HepG2 (cell line): ENCODE data around the gene FAM193A. TPM values are rescaled to one million over a fixed set of nuclear protein-coding genes. Genes with fewer than 3 reads are reported as not detected.
A peak's percentile ranks its signal among the peaks of the same experiment; 100 is the strongest.

Source experiments
- CREBL2 ChIP-seq: sonication (generic); formaldehyde crosslinking; IDR thresholded peaks from 2 replicates; pipeline ENCODE4 v1.8.1; 2023; ENCODE audit warnings: missing genetic modification reagents, mild to moderate bottlenecking, borderline replicate concordance
- ELK4 ChIP-seq: sonication (generic); formaldehyde crosslinking; IDR thresholded peaks from 2 replicates; pipeline ENCODE4 v1.9.0; 2021; ENCODE audit warnings: missing genetic modification reagents, borderline replicate concordance
- GATAD2A ChIP-seq: IDR thresholded peaks from 2 replicates; pipeline ENCODE4 v1.6.1; 2016
- RBAK ChIP-seq: sonication (generic); formaldehyde crosslinking; IDR thresholded peaks from 2 replicates; pipeline ENCODE4 v1.5.1; 2020; ENCODE audit warnings: mild to moderate bottlenecking, missing genetic modification reagents
- REPIN1 ChIP-seq: sonication (generic); formaldehyde crosslinking; IDR thresholded peaks from 2 replicates; pipeline ENCODE4 v1.8.0; 2022; ENCODE audit warnings: missing genetic modification reagents, low read depth, mild to moderate bottlenecking, borderline replicate concordance
- RFX5 ChIP-seq: IDR thresholded peaks from 2 replicates; pipeline ENCODE4 v1.6.1; 2011; ENCODE audit warnings: low read depth, low read length, improper control_type of control experiment
- ZNF18 ChIP-seq: sonication (generic); formaldehyde crosslinking; IDR thresholded peaks from 2 replicates; pipeline ENCODE4 v1.8.0; 2022; ENCODE audit warnings: mild to moderate bottlenecking, missing genetic modification reagents; ENCODE audit not compliant: insufficient replicate concordance
- ZNF281 ChIP-seq: sonication (generic); formaldehyde crosslinking; IDR thresholded peaks from 2 replicates; pipeline ENCODE4 v1.4.0; 2020; ENCODE audit warnings: missing genetic modification reagents, borderline replicate concordance
- ZNF605 ChIP-seq: sonication (generic); formaldehyde crosslinking; IDR thresholded peaks from 2 replicates; pipeline ENCODE4 v1.8.0; 2022; ENCODE audit warnings: mild to moderate bottlenecking, missing genetic modification reagents
- ZNF687 ChIP-seq: sonication (generic); formaldehyde crosslinking; IDR thresholded peaks from 2 replicates; pipeline ENCODE4 v1.5.1; 2020; ENCODE audit warnings: mild to moderate bottlenecking, missing genetic modification reagents, moderate library complexity
- polyA plus RNA-seq, 8 experiments: library from polyadenylated mRNA; depleted of rRNA in 3 of 8; stranded (reverse) in 7 of 8; unstranded in 1 of 8; fragments of >200 nt; fragmentation: Illumina TruSeq in 4 of 8; extraction: Trizol in 4 of 8; gene quantifications; 2 replicates each; pipeline versions ENCODE4 v1.2.1 to v1.2.3, GENCODE V29; 2011 to 2016; ENCODE audit warnings: low read depth in 4 of 8, missing spikeins in 1 of 8, mixed read lengths in 1 of 8; ENCODE audit not compliant: insufficient read depth in 1 of 8
- total RNA-seq, 5 experiments: library from RNA; depleted of rRNA; stranded (reverse); fragments of >200 nt; fragmentation: Illumina TruSeq; extraction: Trizol; gene quantifications; 2 replicates each; pipeline ENCODE4 v1.2.3, GENCODE V29; 2016; ENCODE audit warnings: low read depth in 1 of 5

FAM193A gene
- total and polyA plus RNA-seq, 2 of the 13 experiments (the other 11 are each of a cell fraction or from before 2014, with no cell fraction given): 5.7 to 8.7 TPM

GRCh38 chr4:2768921-2769336 is 232.5 kb downstream of the FAM193A start (continued):
- no peak for TF ChIP-seq ZNF18
- TF ChIP-seq ELK4: no peak
- no peak for TF ChIP-seq ZNF605 (CRISPR knock-in tag)
- TF ChIP-seq RFX5: peak; percentile 91
- no peak for TF ChIP-seq GATAD2A (CRISPR knock-in tag)
- TF ChIP-seq ZNF281 (CRISPR knock-in tag): peak; percentile 38; the same call in 1 of the 2 replicates
- no peak for TF ChIP-seq CREBL2 (CRISPR knock-in tag)
- no peak for TF ChIP-seq RBAK (CRISPR knock-in tag)
- peak; percentile 16; the same call in 1 of the 2 replicates for TF ChIP-seq ZNF687 (CRISPR knock-in tag)
- TF ChIP-seq REPIN1: no peak
